HL-60 (cell line): Measurements from ENCODE around the gene FREM2.

ENCODE experiments used
- GABPA ChIP-seq: IDR thresholded peaks from 2 replicates; pipeline ENCODE4 v1.6.1; 2012; ENCODE audit warnings: low read depth
- TF ChIP-seq, protein P1 (sequence below): IDR thresholded peaks from one replicate; pipeline ENCODE4 v1.5.1; 2011; ENCODE audit warnings: low read length, control low read depth, inconsistent platforms; ENCODE audit not compliant: insufficient read depth
- TF ChIP-seq, protein P2 (sequence below): IDR thresholded peaks from 2 replicates; pipeline ENCODE4 v1.6.1; 2012; ENCODE audit warnings: low read depth; ENCODE audit not compliant: insufficient replicate concordance

DNA sequence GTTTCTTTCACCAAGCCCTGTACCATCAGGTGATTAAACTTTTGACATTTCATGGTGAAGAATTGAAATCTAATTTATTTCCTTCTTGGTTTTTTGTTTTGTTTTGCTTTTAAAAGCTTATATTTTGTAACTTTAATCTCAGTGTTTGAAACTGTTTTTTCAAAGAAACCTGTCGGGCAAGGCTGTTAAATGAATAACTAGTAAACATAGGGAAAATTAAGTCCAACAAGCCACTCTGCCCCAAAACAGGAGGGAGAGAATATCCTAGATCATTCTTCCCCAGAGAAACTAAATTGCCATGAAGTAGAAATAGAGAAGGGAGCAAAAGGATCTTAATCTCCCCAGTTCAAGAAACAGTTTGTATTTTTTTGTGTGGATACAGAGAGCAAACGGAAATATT, 98.2 kb downstream of the FREM2 start:
- TF ChIP-seq, protein P1, sequence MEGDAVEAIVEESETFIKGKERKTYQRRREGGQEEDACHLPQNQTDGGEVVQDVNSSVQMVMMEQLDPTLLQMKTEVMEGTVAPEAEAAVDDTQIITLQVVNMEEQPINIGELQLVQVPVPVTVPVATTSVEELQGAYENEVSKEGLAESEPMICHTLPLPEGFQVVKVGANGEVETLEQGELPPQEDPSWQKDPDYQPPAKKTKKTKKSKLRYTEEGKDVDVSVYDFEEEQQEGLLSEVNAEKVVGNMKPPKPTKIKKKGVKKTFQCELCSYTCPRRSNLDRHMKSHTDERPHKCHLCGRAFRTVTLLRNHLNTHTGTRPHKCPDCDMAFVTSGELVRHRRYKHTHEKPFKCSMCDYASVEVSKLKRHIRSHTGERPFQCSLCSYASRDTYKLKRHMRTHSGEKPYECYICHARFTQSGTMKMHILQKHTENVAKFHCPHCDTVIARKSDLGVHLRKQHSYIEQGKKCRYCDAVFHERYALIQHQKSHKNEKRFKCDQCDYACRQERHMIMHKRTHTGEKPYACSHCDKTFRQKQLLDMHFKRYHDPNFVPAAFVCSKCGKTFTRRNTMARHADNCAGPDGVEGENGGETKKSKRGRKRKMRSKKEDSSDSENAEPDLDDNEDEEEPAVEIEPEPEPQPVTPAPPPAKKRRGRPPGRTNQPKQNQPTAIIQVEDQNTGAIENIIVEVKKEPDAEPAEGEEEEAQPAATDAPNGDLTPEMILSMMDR = no peak
- TF ChIP-seq GABPA = no peak
- TF ChIP-seq, protein P2, sequence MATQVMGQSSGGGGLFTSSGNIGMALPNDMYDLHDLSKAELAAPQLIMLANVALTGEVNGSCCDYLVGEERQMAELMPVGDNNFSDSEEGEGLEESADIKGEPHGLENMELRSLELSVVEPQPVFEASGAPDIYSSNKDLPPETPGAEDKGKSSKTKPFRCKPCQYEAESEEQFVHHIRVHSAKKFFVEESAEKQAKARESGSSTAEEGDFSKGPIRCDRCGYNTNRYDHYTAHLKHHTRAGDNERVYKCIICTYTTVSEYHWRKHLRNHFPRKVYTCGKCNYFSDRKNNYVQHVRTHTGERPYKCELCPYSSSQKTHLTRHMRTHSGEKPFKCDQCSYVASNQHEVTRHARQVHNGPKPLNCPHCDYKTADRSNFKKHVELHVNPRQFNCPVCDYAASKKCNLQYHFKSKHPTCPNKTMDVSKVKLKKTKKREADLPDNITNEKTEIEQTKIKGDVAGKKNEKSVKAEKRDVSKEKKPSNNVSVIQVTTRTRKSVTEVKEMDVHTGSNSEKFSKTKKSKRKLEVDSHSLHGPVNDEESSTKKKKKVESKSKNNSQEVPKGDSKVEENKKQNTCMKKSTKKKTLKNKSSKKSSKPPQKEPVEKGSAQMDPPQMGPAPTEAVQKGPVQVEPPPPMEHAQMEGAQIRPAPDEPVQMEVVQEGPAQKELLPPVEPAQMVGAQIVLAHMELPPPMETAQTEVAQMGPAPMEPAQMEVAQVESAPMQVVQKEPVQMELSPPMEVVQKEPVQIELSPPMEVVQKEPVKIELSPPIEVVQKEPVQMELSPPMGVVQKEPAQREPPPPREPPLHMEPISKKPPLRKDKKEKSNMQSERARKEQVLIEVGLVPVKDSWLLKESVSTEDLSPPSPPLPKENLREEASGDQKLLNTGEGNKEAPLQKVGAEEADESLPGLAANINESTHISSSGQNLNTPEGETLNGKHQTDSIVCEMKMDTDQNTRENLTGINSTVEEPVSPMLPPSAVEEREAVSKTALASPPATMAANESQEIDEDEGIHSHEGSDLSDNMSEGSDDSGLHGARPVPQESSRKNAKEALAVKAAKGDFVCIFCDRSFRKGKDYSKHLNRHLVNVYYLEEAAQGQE = no peak
